ENCODE measurements around the gene MYRIP. TPM values are rescaled to one million over a fixed set of nuclear protein-coding genes. Genes with fewer than 3 reads are reported as not detected.

MYRIP gene
- total and polyA plus RNA-seq, 12 donors = 0.45 to 2.7 (median 1.3) TPM

- intact Hi-C loops (cut with DNase I) = no loop called here
- DNase-seq = no peak
- no peak for ATAC-seq
- Histone ChIP-seq H3K27ac (no peak overlapping the region), H3K27me3 (no peaks in the 10 kb centered on the region), H3K36me3 (no peaks in the 10 kb centered on the region), H3K4me3 (no peak overlapping the region), H3K4me1 (peaks cover 0 to 7% (median 0%) of the 10 kb centered on the region in 9 donors), H3K9me3 (no peaks in the 10 kb centered on the region)
- WGBS, 2 donors = 90 to 92% methylated on average over 2 of the region's 2 CpGs
- TF ChIP-seq, protein P1, sequence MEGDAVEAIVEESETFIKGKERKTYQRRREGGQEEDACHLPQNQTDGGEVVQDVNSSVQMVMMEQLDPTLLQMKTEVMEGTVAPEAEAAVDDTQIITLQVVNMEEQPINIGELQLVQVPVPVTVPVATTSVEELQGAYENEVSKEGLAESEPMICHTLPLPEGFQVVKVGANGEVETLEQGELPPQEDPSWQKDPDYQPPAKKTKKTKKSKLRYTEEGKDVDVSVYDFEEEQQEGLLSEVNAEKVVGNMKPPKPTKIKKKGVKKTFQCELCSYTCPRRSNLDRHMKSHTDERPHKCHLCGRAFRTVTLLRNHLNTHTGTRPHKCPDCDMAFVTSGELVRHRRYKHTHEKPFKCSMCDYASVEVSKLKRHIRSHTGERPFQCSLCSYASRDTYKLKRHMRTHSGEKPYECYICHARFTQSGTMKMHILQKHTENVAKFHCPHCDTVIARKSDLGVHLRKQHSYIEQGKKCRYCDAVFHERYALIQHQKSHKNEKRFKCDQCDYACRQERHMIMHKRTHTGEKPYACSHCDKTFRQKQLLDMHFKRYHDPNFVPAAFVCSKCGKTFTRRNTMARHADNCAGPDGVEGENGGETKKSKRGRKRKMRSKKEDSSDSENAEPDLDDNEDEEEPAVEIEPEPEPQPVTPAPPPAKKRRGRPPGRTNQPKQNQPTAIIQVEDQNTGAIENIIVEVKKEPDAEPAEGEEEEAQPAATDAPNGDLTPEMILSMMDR (IDR thresholded peaks at IDR 0.05) = no peak
Measured at GRCh38 chr3:40206522-40206921, 397.1 kb downstream of the MYRIP start.

- intact Hi-C loops (cut with DNase I) = no loop called here
- TF ChIP-seq, protein P1 (IDR thresholded peaks at IDR 0.05) = no peak
- H3K9me3 ChIP-seq = no peaks in the 10 kb centered on the region
- H3K27ac ChIP-seq = no peak overlapping the region
- H3K4me1 ChIP-seq = no peaks in the 10 kb centered on the region
- no peaks in the 10 kb centered on the region for H3K36me3 ChIP-seq
- DNase-seq = no peak
- ATAC-seq = no peak
- no peak overlapping the region for H3K4me3 ChIP-seq
- H3K27me3 ChIP-seq = no peaks in the 10 kb centered on the region
Measured at GRCh38 chr3:40207796-40208195, 398.4 kb downstream of the MYRIP start.

- WGBS, 2 donors = 91 to 97% methylated on average over 2 of the region's 2 CpGs
- TF ChIP-seq, protein P1 (IDR thresholded peaks at IDR 0.05) = no peak
- intact Hi-C loops (cut with DNase I) = no loop called here
- H3K27me3 ChIP-seq = no peaks in the 10 kb centered on the region
- H3K36me3 ChIP-seq = no peaks in the 10 kb centered on the region
- no peak overlapping the region for H3K27ac ChIP-seq
- no peak for ATAC-seq
- H3K4me1 ChIP-seq = no peaks in the 10 kb centered on the region
- H3K4me3 ChIP-seq = no peak overlapping the region
- H3K9me3 ChIP-seq = no peaks in the 10 kb centered on the region
- DNase-seq = no peak
Measured at GRCh38 chr3:40208251-40208650, 398.8 kb downstream of the MYRIP start.

DNA sequence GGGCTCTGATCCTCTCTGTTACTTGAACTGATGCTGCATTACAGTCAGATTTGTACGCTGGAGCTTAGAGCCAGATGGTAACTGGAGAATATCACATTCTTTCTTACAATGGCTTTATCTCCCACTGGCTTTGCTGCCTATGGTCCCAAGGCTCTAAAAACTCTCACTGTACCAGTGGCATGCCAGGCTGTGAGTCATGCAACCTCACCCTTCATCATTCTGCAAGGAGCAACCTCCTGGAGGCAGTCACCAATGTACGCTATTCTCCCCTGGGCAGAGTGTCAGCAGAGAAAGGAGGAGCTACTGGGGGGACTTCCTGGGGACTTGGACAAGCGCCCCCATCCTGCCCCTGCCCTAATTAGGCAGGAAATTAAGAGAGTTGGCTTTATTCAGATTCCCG lies 402.2 kb downstream of the MYRIP start:
- H3K9me3 ChIP-seq = peaks cover 0 to 5% (median 0%) of the 10 kb centered on the region in 11 donors
- H3K4me1 ChIP-seq = no peaks in the 10 kb centered on the region
- H3K27ac ChIP-seq = no peak overlapping the region
- no peak overlapping the region for H3K4me3 ChIP-seq
- intact Hi-C loops (cut with DNase I) = no loop called here
- 88 to 90% methylated on average over 4 of the region's 4 CpGs for WGBS, 2 donors
- no peaks in the 10 kb centered on the region for H3K27me3 ChIP-seq
- no peaks in the 10 kb centered on the region for H3K36me3 ChIP-seq
- TF ChIP-seq, protein P1 (IDR thresholded peaks at IDR 0.05) = no peak
- DNase-seq = no peak
- ATAC-seq = no peak

All from heart right ventricle (tissue), 16 donors.